Activated CD8-positive, alpha-beta T cell treated with anti-CD3 and anti-CD28 coated beads for 36 hours (primary cell): ENCODE results near the gene NRAP. TPM values are rescaled to one million over a fixed set of nuclear protein-coding genes. Genes with fewer than 3 reads are reported as not detected.

Experiments used
- ATAC-seq: fragments of 200-7000 bp; cut with Tn5 transposase; one replicate; pipeline ENCODE4 v1.10.0; 2021; ENCODE audit warnings: mild to moderate bottlenecking, moderate library complexity
- CTCF ChIA-PET: fragments of 350-600 bp; sonication (Branson Sonifier 250); formaldehyde crosslinking; loops from one replicate; lab custom pipeline; 2021; ENCODE audit warnings: antibody characterized with exemption; lab: Charles Lee
- POLR2A ChIA-PET: fragments of 350-600 bp; sonication (Branson Sonifier 250); formaldehyde crosslinking; loops from one replicate; lab custom pipeline; 2021; ENCODE audit warnings: antibody characterized with exemption; lab: Charles Lee
- DNase-seq: peaks from one replicate; pipeline ENCODE4 v3.0.0-alpha.2; 2020
- H3K27ac Mint-ChIP-seq: one replicate; pipeline ENCODE4 v1.8.0; 2021; ENCODE audit warnings: mild to moderate bottlenecking, mixed read lengths
- H3K27me3 Mint-ChIP-seq: one replicate; pipeline ENCODE4 v1.8.0; 2021; ENCODE audit warnings: mixed read lengths
- H3K36me3 Mint-ChIP-seq: one replicate; pipeline ENCODE4 v1.8.0; 2021; ENCODE audit warnings: low read depth, mixed read lengths
- H3K4me1 Mint-ChIP-seq: one replicate; pipeline ENCODE4 v1.8.0; 2021; ENCODE audit warnings: low read depth, mixed read lengths
- H3K4me3 Mint-ChIP-seq: one replicate; pipeline ENCODE4 v1.8.0; 2021; ENCODE audit warnings: mild to moderate bottlenecking, moderate library complexity, mixed read lengths
- H3K9me3 Mint-ChIP-seq: one replicate; pipeline ENCODE4 v1.8.0; 2021; ENCODE audit warnings: mixed read lengths
- intact Hi-C: fragments of 100-400 bp; cut with micrococcal nuclease; formaldehyde crosslinking; loops from one replicate; pipeline ENCODE4 v1.10.0; 2022
- total RNA-seq, 2 experiments: library from RNA; stranded (reverse); gene quantifications; one replicate each; pipeline ENCODE4 v1.2.3, GENCODE V29; 2021
- TF ChIP-seq, protein P1 (sequence below): fragments of 200-600 bp; IDR thresholded peaks from one replicate; pipeline ENCODE4 v1.8.0; 2022; ENCODE audit warnings: antibody characterized with exemption, mild to moderate bottlenecking

NRAP gene
- total RNA-seq, 2 experiments from 2014 or later, result not detected

GRCh38 chr10:113576852-113577251, 87.0 kb downstream of the NRAP start:
- POLR2A ChIA-PET, result no interaction called here
- TF ChIP-seq, protein P1, sequence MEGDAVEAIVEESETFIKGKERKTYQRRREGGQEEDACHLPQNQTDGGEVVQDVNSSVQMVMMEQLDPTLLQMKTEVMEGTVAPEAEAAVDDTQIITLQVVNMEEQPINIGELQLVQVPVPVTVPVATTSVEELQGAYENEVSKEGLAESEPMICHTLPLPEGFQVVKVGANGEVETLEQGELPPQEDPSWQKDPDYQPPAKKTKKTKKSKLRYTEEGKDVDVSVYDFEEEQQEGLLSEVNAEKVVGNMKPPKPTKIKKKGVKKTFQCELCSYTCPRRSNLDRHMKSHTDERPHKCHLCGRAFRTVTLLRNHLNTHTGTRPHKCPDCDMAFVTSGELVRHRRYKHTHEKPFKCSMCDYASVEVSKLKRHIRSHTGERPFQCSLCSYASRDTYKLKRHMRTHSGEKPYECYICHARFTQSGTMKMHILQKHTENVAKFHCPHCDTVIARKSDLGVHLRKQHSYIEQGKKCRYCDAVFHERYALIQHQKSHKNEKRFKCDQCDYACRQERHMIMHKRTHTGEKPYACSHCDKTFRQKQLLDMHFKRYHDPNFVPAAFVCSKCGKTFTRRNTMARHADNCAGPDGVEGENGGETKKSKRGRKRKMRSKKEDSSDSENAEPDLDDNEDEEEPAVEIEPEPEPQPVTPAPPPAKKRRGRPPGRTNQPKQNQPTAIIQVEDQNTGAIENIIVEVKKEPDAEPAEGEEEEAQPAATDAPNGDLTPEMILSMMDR, result no peak
- peak; percentile 29 for DNase-seq

GRCh38 chr10:113573368-113573767, 90.5 kb downstream of the NRAP start:
- CTCF ChIA-PET, result no interaction called here
- ATAC-seq, result no peak
- DNase-seq, result no peak
- peaks cover 3% of the 10 kb centered on the region for H3K27me3 Mint-ChIP-seq
- no peak overlapping the region for H3K27ac Mint-ChIP-seq
- H3K4me3 Mint-ChIP-seq, result no peak overlapping the region
- no peaks in the 10 kb centered on the region for H3K4me1 Mint-ChIP-seq
- POLR2A ChIA-PET, result no interaction called here
- no peaks in the 10 kb centered on the region for H3K9me3 Mint-ChIP-seq
- TF ChIP-seq, protein P1, result no peak
- intact Hi-C loops, result no loop called here
- no peaks in the 10 kb centered on the region for H3K36me3 Mint-ChIP-seq

More at GRCh38 chr10:113576852-113577251, 87.0 kb downstream of the NRAP start:
- no peaks in the 10 kb centered on the region for H3K9me3 Mint-ChIP-seq
- H3K4me3 Mint-ChIP-seq, result no peak overlapping the region
- ATAC-seq, result no peak
- H3K4me1 Mint-ChIP-seq, result no peaks in the 10 kb centered on the region
- CTCF ChIA-PET, result no interaction called here
- H3K27me3 Mint-ChIP-seq, result peaks cover 3% of the 10 kb centered on the region
- intact Hi-C loops, result no loop called here
- no peak overlapping the region for H3K27ac Mint-ChIP-seq
- no peaks in the 10 kb centered on the region for H3K36me3 Mint-ChIP-seq

DNA sequence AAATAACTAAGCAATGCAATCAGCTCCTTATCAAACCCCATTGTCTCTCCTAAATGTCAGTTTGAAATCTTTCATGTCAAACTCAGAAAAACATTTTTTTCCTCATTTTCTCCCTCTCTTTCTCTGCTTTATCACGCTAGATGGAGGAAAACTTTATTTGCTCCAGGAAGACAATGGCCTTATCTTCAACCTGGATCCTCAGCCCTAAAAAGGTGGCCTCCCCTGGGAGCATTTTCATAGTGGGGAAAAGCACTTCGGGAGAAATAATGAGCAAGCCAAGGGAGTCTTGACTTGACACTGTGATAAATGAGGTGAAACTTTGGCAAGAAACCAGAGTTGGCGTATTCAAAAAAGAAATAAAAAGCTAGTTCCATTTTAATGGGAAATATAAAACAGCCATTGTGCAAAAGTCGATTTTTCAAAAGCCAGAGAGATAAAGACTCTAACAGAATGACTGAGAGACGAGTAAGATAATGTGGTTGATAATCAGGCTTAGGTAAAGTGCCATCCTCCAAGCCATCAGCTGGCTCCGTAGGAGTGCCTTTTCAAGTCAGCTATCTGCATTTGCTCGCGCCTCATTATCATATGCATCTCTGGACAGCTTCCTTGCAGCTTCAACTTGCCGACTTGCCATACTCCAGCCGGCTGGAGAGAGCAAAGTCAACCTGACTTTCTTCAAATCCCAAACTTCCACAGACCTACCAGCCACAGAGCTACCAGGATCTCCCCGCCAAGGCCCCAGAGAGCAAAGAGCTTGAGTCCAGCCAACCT, 91.1 kb downstream of the NRAP start:
- H3K27ac Mint-ChIP-seq, result no peak overlapping the region
- intact Hi-C loops, result no loop called here
- no peak for DNase-seq
- no peak for ATAC-seq
- no peaks in the 10 kb centered on the region for H3K9me3 Mint-ChIP-seq
- TF ChIP-seq, protein P1, result no peak
- no peaks in the 10 kb centered on the region for H3K36me3 Mint-ChIP-seq
- H3K4me3 Mint-ChIP-seq, result no peak overlapping the region
- ChIA-PET POLR2A (no interaction called here), CTCF (interaction anchor here (1.3 kb wide), 1 partner anchor 9 kb away, joined by 5 read pairs; no protein-coding TSS in a partner anchor)
- H3K4me1 Mint-ChIP-seq, result no peaks in the 10 kb centered on the region
- H3K27me3 Mint-ChIP-seq, result peaks cover 3% of the 10 kb centered on the region

DNA sequence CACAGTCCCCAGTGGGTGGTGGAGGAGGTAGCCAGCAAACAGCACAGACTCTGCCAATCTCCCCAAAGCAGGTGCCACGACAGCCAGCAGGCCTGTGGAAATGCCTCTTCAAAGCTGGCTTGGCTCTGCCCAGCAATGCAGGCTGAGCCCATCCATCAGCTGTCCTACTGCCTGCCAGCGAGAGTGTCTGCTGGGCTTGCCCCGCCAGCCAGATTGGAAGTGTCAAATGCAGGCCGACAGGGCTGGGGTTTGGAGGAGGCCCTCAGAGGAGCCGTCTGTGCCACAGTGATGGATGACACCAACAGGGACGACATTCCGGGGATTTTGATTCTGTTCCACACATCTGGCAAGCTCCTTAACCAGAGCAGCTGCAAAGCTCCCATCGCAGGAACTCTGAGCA, 94.3 kb downstream of the NRAP start:
- no peak for ATAC-seq
- intact Hi-C loops, result loop anchor here (10.0 kb wide), 1 partner anchor 1095 kb away; no protein-coding TSS in a partner anchor
- H3K27me3 Mint-ChIP-seq, result no peaks in the 10 kb centered on the region
- no peak overlapping the region for H3K4me3 Mint-ChIP-seq
- TF ChIP-seq, protein P1, result no peak
- POLR2A ChIA-PET, result interaction anchor here (0.6 kb wide), 1 partner anchor 550 kb away, joined by 3 read pairs; no protein-coding TSS in a partner anchor
- CTCF ChIA-PET, result no interaction called here
- H3K36me3 Mint-ChIP-seq, result no peaks in the 10 kb centered on the region
- H3K9me3 Mint-ChIP-seq, result no peaks in the 10 kb centered on the region
- DNase-seq, result no peak
- no peaks in the 10 kb centered on the region for H3K4me1 Mint-ChIP-seq
- H3K27ac Mint-ChIP-seq, result no peak overlapping the region

- H3K9me3 Mint-ChIP-seq, result no peaks in the 10 kb centered on the region
- ATAC-seq (no peak), DNase-seq (no peak)
- H3K4me1 Mint-ChIP-seq, result no peaks in the 10 kb centered on the region
- intact Hi-C loops, result loop anchor here (10.0 kb wide), 1 partner anchor 1092 kb away; no protein-coding TSS in a partner anchor
- no peak overlapping the region for H3K4me3 Mint-ChIP-seq
- no peaks in the 10 kb centered on the region for H3K27me3 Mint-ChIP-seq
- ChIA-PET CTCF (interaction anchor here (0.7 kb wide), 1 partner anchor 11 kb away, joined by 3 read pairs; no protein-coding TSS in a partner anchor), POLR2A (no interaction called here)
- H3K27ac Mint-ChIP-seq, result no peak overlapping the region
- TF ChIP-seq, protein P1, result no peak
- H3K36me3 Mint-ChIP-seq, result no peaks in the 10 kb centered on the region
These were observed 97.0 kb downstream of the NRAP start for GRCh38 chr10:113566888-113567287.
